Neural progenitor cell (in vitro differentiated cells): ENCODE data around the gene SIX1. TPM values are rescaled to one million over a fixed set of nuclear protein-coding genes. Genes with fewer than 3 reads are reported as not detected.

Experiments used
- DNase-seq: peaks from one replicate; pipeline ENCODE4 v3.0.0-alpha.2; 2016; ENCODE audit warnings: low spot score
- H2AFZ ChIP-seq: fragments of 200-600 bp; sonication (generic); replicated peaks from 2 replicates; pipeline ENCODE4 v1.6.1; 2016; ENCODE audit warnings: antibody characterized with exemption
- H3F3A ChIP-seq: fragments of 200-600 bp; sonication (generic); 2 replicates; pipeline ENCODE4 v1.6.1; 2016; ENCODE audit warnings: antibody characterized with exemption, low read depth
- H3K27ac ChIP-seq: fragments of 200-600 bp; sonication (generic); 2 replicates; pipeline ENCODE4 v1.5.1; 2016; ENCODE audit warnings: mild to moderate bottlenecking
- H3K27me3 ChIP-seq: fragments of 200-600 bp; sonication (generic); 2 replicates; pipeline ENCODE4 v1.6.1; 2016; ENCODE audit warnings: mild to moderate bottlenecking, moderate library complexity
- H3K36me3 ChIP-seq: fragments of 200-600 bp; sonication (generic); 2 replicates; pipeline ENCODE4 v1.5.1; 2016
- H3K4me1 ChIP-seq: fragments of 200-600 bp; sonication (generic); 2 replicates; pipeline ENCODE4 v1.6.1; 2016; ENCODE audit warnings: mixed run types
- H3K4me2 ChIP-seq: fragments of 200-600 bp; sonication (generic); 2 replicates; pipeline ENCODE4 v1.6.1; 2016
- H3K4me3 ChIP-seq: fragments of 200-600 bp; sonication (generic); 2 replicates; pipeline ENCODE4 v1.5.1; 2016
- H3K79me2 ChIP-seq: fragments of 200-600 bp; sonication (generic); 2 replicates; pipeline ENCODE4 v1.6.1; 2016; ENCODE audit warnings: low read depth
- H3K9ac ChIP-seq: fragments of 200-600 bp; sonication (generic); 2 replicates; pipeline ENCODE4 v1.6.1; 2016
- H3K9me3 ChIP-seq: fragments of 200-600 bp; sonication (generic); 2 replicates; pipeline ENCODE4 v1.5.1; 2016; ENCODE audit warnings: low read depth
- H4K20me1 ChIP-seq: fragments of 200-600 bp; sonication (generic); 2 replicates; pipeline ENCODE4 v1.6.1; 2016; ENCODE audit warnings: low read depth
- H3K27ac Mint-ChIP-seq: 3 replicates; pipeline ENCODE4 v1.8.0; 2021; ENCODE audit warnings: mixed read lengths
- H3K27me3 Mint-ChIP-seq: 2 replicates; pipeline ENCODE4 v1.8.0; 2022; ENCODE audit warnings: low read depth, mild to moderate bottlenecking, inconsistent platforms, moderate library complexity, mixed read lengths; ENCODE audit not compliant: insufficient read depth
- H3K36me3 Mint-ChIP-seq: 3 replicates; pipeline ENCODE4 v1.8.0; 2021; ENCODE audit warnings: mixed read lengths
- H3K4me1 Mint-ChIP-seq: 3 replicates; pipeline ENCODE4 v1.8.0; 2021; ENCODE audit warnings: mixed read lengths
- H3K4me3 Mint-ChIP-seq: 3 replicates; pipeline ENCODE4 v1.8.0; 2021; ENCODE audit warnings: mild to moderate bottlenecking, moderate library complexity, mixed read lengths
- H3K9me3 Mint-ChIP-seq: 3 replicates; pipeline ENCODE4 v1.8.0; 2020; ENCODE audit warnings: mixed read lengths
- CTCF ChIP-seq: fragments of 200-600 bp; sonication (generic); IDR thresholded peaks from 2 replicates; pipeline ENCODE4 v1.5.1; 2017; ENCODE audit warnings: antibody characterized with exemption, mild to moderate bottlenecking
- EZH2 ChIP-seq: fragments of 200-600 bp; sonication (generic); IDR thresholded peaks from 2 replicates; pipeline ENCODE4 v1.6.1; 2017; ENCODE audit warnings: antibody characterized with exemption, mild to moderate bottlenecking, moderate library complexity
- EZH2phosphoT487 ChIP-seq: fragments of 200-600 bp; sonication (generic); IDR thresholded peaks from 2 replicates; pipeline ENCODE4 v1.6.1; 2017; ENCODE audit warnings: antibody characterized with exemption
- total RNA-seq: library from RNA; depleted of rRNA; stranded (reverse); fragments of >200 nt; gene quantifications from 2 replicates; pipeline ENCODE4 v1.2.3, GENCODE V29; 2015; ENCODE audit warnings: low replicate concordance

The SIX1 gene
- total RNA-seq, 1 donor from 2014 or later: not detected

GRCh38 chr14:60641742-60642269 is 7.5 kb downstream of the SIX1 start:
- H3K4me3 Mint-ChIP-seq: peak overlapping the region; percentile 21
- H3K9ac ChIP-seq: no peak overlapping the region

GRCh38 chr14:60640859-60641741 is 8.2 kb downstream of the SIX1 start:
- H2AFZ ChIP-seq: no peak overlapping the region
- Mint-ChIP-seq H3K27ac (no peak overlapping the region), H3K36me3 (no peaks in the 10 kb centered on the region), H3K27me3 (peaks cover 82% of the 10 kb centered on the region), H3K4me1 (peaks cover 20% of the 10 kb centered on the region), H3K9me3 (no peaks in the 10 kb centered on the region), H3K4me3 (peak overlapping the region; percentile 21)
- no peaks in the 10 kb centered on the region for H3K79me2 ChIP-seq
- H4K20me1 ChIP-seq: peaks cover 72% of the 10 kb centered on the region
- H3K27me3 ChIP-seq: peaks cover 100% of the 10 kb centered on the region
- no peak overlapping the region for H3K27ac ChIP-seq
- H3K4me1 ChIP-seq: peaks cover 34% of the 10 kb centered on the region
- no peak overlapping the region for H3K4me3 ChIP-seq
- no peak overlapping the region for H3K4me2 ChIP-seq
- no peak overlapping the region for H3K9ac ChIP-seq
- no peaks in the 10 kb centered on the region for H3K36me3 ChIP-seq
- TF ChIP-seq CTCF: no peak
- peak; percentile 80 for TF ChIP-seq EZH2
- TF ChIP-seq EZH2phosphoT487: peak; percentile 67
- no peaks in the 10 kb centered on the region for H3K9me3 ChIP-seq
- peaks cover 87% of the 10 kb centered on the region for H3F3A ChIP-seq
- DNase-seq: peak; percentile 36

More at GRCh38 chr14:60641742-60642269, 7.5 kb downstream of the SIX1 start:
- Histone ChIP-seq H3K36me3 (no peaks in the 10 kb centered on the region), H3K27ac (no peak overlapping the region), H3K9me3 (no peaks in the 10 kb centered on the region), H4K20me1 (peaks cover 79% of the 10 kb centered on the region), H3K27me3 (peaks cover 100% of the 10 kb centered on the region), H3K4me1 (peaks cover 35% of the 10 kb centered on the region), H3K4me2 (peak overlapping the region; percentile 62), H2AFZ (peak overlapping the region; percentile 76), H3K79me2 (no peaks in the 10 kb centered on the region), H3K4me3 (peak overlapping the region; percentile 27), H3F3A (peaks cover 88% of the 10 kb centered on the region)
- Mint-ChIP-seq H3K27ac (no peak overlapping the region), H3K9me3 (no peaks in the 10 kb centered on the region), H3K4me1 (peaks cover 19% of the 10 kb centered on the region), H3K36me3 (no peaks in the 10 kb centered on the region), H3K27me3 (peaks cover 84% of the 10 kb centered on the region)
- TF ChIP-seq CTCF (no peak), EZH2phosphoT487 (peak; percentile 34), EZH2 (peak; percentile 22)
- DNase-seq: no peak

GRCh38 chr14:60639674-60640073 is 9.6 kb downstream of the SIX1 start:
- Histone ChIP-seq H3K4me1 (peaks cover 34% of the 10 kb centered on the region), H3K79me2 (no peaks in the 10 kb centered on the region), H3K4me3 (no peak overlapping the region), H3F3A (peaks cover 76% of the 10 kb centered on the region), H3K9ac (no peak overlapping the region), H2AFZ (no peak overlapping the region), H3K27ac (no peak overlapping the region), H3K27me3 (peaks cover 100% of the 10 kb centered on the region), H4K20me1 (peaks cover 59% of the 10 kb centered on the region), H3K4me2 (no peak overlapping the region), H3K36me3 (no peaks in the 10 kb centered on the region), H3K9me3 (no peaks in the 10 kb centered on the region)
- DNase-seq: no peak
- TF ChIP-seq CTCF (no peak), EZH2phosphoT487 (no peak), EZH2 (no peak)
- Mint-ChIP-seq H3K4me1 (peaks cover 20% of the 10 kb centered on the region), H3K4me3 (no peak overlapping the region), H3K27ac (no peak overlapping the region), H3K36me3 (no peaks in the 10 kb centered on the region), H3K9me3 (no peaks in the 10 kb centered on the region), H3K27me3 (peaks cover 73% of the 10 kb centered on the region)
